Subcutaneous adipose tissue (tissue), 4 donors: Measurements from ENCODE around the gene TMC1. TPM values are rescaled to one million over a fixed set of nuclear protein-coding genes. Genes with fewer than 3 reads are reported as not detected.

Experiments used
- total RNA-seq, 4 donors: library from RNA; depleted of rRNA; stranded (reverse); fragments of >200 nt; gene quantifications; one replicate each; pipeline ENCODE4 v1.1.0, GENCODE V29; 2016
- TF ChIP-seq, protein P1 (sequence below): fragments of 450-650 bp; IDR thresholded peaks from one replicate; pipeline ENCODE4 v1.5.1; 2016; ENCODE audit warnings: low read depth, mild to moderate bottlenecking, control low read depth, antibody characterized with exemption, moderate library complexity

TMC1 gene
- total RNA-seq, 4 donors from 2014 or later = 0.17 to 3.6 TPM; not detected in 2

GRCh38 chr9:72480921-72481320 is 40.5 kb upstream of the TMC1 start:
- TF ChIP-seq, protein P1, sequence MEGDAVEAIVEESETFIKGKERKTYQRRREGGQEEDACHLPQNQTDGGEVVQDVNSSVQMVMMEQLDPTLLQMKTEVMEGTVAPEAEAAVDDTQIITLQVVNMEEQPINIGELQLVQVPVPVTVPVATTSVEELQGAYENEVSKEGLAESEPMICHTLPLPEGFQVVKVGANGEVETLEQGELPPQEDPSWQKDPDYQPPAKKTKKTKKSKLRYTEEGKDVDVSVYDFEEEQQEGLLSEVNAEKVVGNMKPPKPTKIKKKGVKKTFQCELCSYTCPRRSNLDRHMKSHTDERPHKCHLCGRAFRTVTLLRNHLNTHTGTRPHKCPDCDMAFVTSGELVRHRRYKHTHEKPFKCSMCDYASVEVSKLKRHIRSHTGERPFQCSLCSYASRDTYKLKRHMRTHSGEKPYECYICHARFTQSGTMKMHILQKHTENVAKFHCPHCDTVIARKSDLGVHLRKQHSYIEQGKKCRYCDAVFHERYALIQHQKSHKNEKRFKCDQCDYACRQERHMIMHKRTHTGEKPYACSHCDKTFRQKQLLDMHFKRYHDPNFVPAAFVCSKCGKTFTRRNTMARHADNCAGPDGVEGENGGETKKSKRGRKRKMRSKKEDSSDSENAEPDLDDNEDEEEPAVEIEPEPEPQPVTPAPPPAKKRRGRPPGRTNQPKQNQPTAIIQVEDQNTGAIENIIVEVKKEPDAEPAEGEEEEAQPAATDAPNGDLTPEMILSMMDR = no peak

DNA sequence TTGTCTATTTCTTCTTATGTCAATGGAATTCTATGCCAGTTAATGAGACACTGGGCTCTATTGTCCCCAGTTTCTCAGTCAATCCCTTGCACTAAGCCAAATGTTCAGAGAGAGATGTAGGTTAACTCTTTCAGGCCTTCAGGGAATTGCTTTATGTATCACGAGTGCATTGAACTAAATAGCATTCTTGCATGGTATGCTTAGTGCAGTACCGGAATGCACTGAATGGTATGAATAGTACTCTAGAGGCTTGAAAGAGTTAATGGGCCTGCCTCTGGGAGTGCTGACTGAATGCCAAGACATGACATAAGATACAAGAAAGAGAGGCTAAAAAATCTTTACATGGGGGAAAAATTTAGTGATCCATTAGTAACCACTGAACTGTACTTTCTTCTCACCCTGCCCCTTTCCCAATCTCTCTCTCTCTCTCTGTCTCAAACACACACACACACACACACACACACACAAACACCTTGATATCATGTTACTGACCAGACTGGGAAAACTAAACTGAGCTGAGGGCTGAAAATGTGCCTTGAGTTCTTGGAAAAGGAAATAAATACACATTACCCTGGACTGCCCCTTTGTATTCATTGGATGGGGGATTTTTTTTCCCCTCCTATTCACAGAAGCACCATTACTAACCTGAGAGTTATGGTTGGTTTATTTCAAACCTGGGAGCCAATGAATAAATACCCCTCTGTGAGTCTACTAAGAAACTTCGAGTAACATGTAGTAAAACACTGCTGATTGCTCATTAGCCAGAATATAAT is 35.4 kb upstream of the TMC1 start:
- TF ChIP-seq, protein P1 = no peak

GRCh38 chr9:72486594-72486955 is 34.8 kb upstream of the TMC1 start:
- TF ChIP-seq, protein P1 = no peak

GRCh38 chr9:72489986-72490385 is 31.4 kb upstream of the TMC1 start:
- TF ChIP-seq, protein P1 = no peak

- TF ChIP-seq, protein P1 = no peak
Measured at GRCh38 chr9:72491242-72491641, 30.2 kb upstream of the TMC1 start.

GRCh38 chr9:72494051-72494450 is 27.4 kb upstream of the TMC1 start:
- TF ChIP-seq, protein P1 = no peak

- TF ChIP-seq, protein P1 = no peak
Measured at GRCh38 chr9:72497447-72498046, 23.9 kb upstream of the TMC1 start.
